ENCODE measurements around the gene PLAC1.

The PLAC1 gene

GRCh38 chrX:134600714-134601113 lies 57.6 kb downstream of the PLAC1 start:
- H3K4me2 ChIP-seq (ENCODE audit: low read length): no peak overlapping the region
- TF ChIP-seq EZH2 (IDR thresholded peaks at IDR 0.05; ENCODE audit: borderline replicate concordance, low read length) (no peak), CTCF (IDR thresholded peaks at IDR 0.05; ENCODE audit: low read length) (no peak)

GRCh38 chrX:134599184-134599914 lies 58.9 kb downstream of the PLAC1 start:
- no peak overlapping the region for H3K4me2 ChIP-seq (ENCODE audit: low read length)
- H3K36me3 ChIP-seq (ENCODE audit: insufficient read depth, low read length): no peaks in the 10 kb centered on the region
- no peaks in the 10 kb centered on the region for H3K9me3 ChIP-seq (ENCODE audit: low read length)
- H3K9ac ChIP-seq (ENCODE audit: low read length): no peak overlapping the region
- H3K27me3 ChIP-seq (ENCODE audit: insufficient read depth, low read length): no peaks in the 10 kb centered on the region
- no peaks in the 10 kb centered on the region for H3K79me2 ChIP-seq (ENCODE audit: insufficient read depth, low read length)
- H3K9me2 ChIP-seq (ENCODE audit: low read depth, low read length): no peaks in the 10 kb centered on the region
- H2AFZ ChIP-seq (ENCODE audit: low read length): no peak overlapping the region
- no peaks in the 10 kb centered on the region for H3F3A ChIP-seq (ENCODE audit: insufficient read depth, low read length)
- no peaks in the 10 kb centered on the region for H3K4me1 ChIP-seq (ENCODE audit: insufficient read depth, low read length, severe bottlenecking)
- no peak overlapping the region for H3K4me3 ChIP-seq (ENCODE audit: low read depth, low read length, poor library complexity, severe bottlenecking)
- no peak for TF ChIP-seq EZH2 (IDR thresholded peaks at IDR 0.05; ENCODE audit: borderline replicate concordance, low read length)
- TF ChIP-seq CTCF (IDR thresholded peaks at IDR 0.05; ENCODE audit: low read length): no peak
- H4K20me1 ChIP-seq (ENCODE audit: insufficient read depth, low read length): no peaks in the 10 kb centered on the region
- H3K27ac ChIP-seq (ENCODE audit: low read depth, low read length, poor library complexity, severe bottlenecking): no peak overlapping the region

More at GRCh38 chrX:134600714-134601113, 57.6 kb downstream of the PLAC1 start:
- Histone ChIP-seq H3K27ac (ENCODE audit: low read depth, low read length, poor library complexity, severe bottlenecking) (no peak overlapping the region), H3K79me2 (ENCODE audit: insufficient read depth, low read length) (no peaks in the 10 kb centered on the region), H3K36me3 (ENCODE audit: insufficient read depth, low read length) (no peaks in the 10 kb centered on the region), H3F3A (ENCODE audit: insufficient read depth, low read length) (no peaks in the 10 kb centered on the region), H3K27me3 (ENCODE audit: insufficient read depth, low read length) (no peaks in the 10 kb centered on the region), H4K20me1 (ENCODE audit: insufficient read depth, low read length) (no peaks in the 10 kb centered on the region), H2AFZ (ENCODE audit: low read length) (no peak overlapping the region), H3K4me3 (ENCODE audit: low read depth, low read length, poor library complexity, severe bottlenecking) (no peak overlapping the region), H3K4me1 (ENCODE audit: insufficient read depth, low read length, severe bottlenecking) (no peaks in the 10 kb centered on the region), H3K9me3 (ENCODE audit: low read length) (no peaks in the 10 kb centered on the region), H3K9me2 (ENCODE audit: low read depth, low read length) (no peaks in the 10 kb centered on the region), H3K9ac (ENCODE audit: low read length) (no peak overlapping the region)

- no peaks in the 10 kb centered on the region for H3K79me2 ChIP-seq (ENCODE audit: insufficient read depth, low read length)
- no peak overlapping the region for H3K9ac ChIP-seq (ENCODE audit: low read length)
- H3K9me2 ChIP-seq (ENCODE audit: low read depth, low read length): no peaks in the 10 kb centered on the region
- no peaks in the 10 kb centered on the region for H3K9me3 ChIP-seq (ENCODE audit: low read length)
- no peaks in the 10 kb centered on the region for H3F3A ChIP-seq (ENCODE audit: insufficient read depth, low read length)
- H3K27ac ChIP-seq (ENCODE audit: low read depth, low read length, poor library complexity, severe bottlenecking): no peak overlapping the region
- no peaks in the 10 kb centered on the region for H3K36me3 ChIP-seq (ENCODE audit: insufficient read depth, low read length)
- no peaks in the 10 kb centered on the region for H3K4me1 ChIP-seq (ENCODE audit: insufficient read depth, low read length, severe bottlenecking)
- no peaks in the 10 kb centered on the region for H4K20me1 ChIP-seq (ENCODE audit: insufficient read depth, low read length)
- H3K4me3 ChIP-seq (ENCODE audit: low read depth, low read length, poor library complexity, severe bottlenecking): no peak overlapping the region
- no peak overlapping the region for H2AFZ ChIP-seq (ENCODE audit: low read length)
- H3K27me3 ChIP-seq (ENCODE audit: insufficient read depth, low read length): no peaks in the 10 kb centered on the region
- H3K4me2 ChIP-seq (ENCODE audit: low read length): no peak overlapping the region
- TF ChIP-seq CTCF (IDR thresholded peaks at IDR 0.05; ENCODE audit: low read length) (no peak), EZH2 (IDR thresholded peaks at IDR 0.05; ENCODE audit: borderline replicate concordance, low read length) (no peak)
Observed at GRCh38 chrX:134592303-134592702, 66.0 kb downstream of the PLAC1 start.
